Cardiac muscle cell (in vitro differentiated cells and primary cell): ENCODE data around the gene PSRC1. TPM values are rescaled to one million over a fixed set of nuclear protein-coding genes. Genes with fewer than 3 reads are reported as not detected.
"Not testable (repeated sequence)": the region's sequence is repeated elsewhere in the genome, so short reads cannot be mapped to it uniquely, and the experiment has no call there.

ENCODE experiments used
- DNase-seq, 2 donors: peaks; one replicate each; pipeline versions ENCODE4 v3.0.0 to v3.0.0-alpha.2; 2010 to 2017; ENCODE audit warnings: low read depth in 1 of 2, low spot score in 1 of 2
- H3K27ac ChIP-seq: fragments of 200-600 bp; sonication (generic); 2 replicates; pipeline ENCODE4 v1.5.1; 2016
- H3K27me3 ChIP-seq: fragments of 200-600 bp; sonication (generic); 2 replicates; pipeline ENCODE4 v1.6.0; 2016; ENCODE audit warnings: control low read depth
- H3K36me3 ChIP-seq: fragments of 200-600 bp; sonication (generic); 2 replicates; pipeline ENCODE4 v1.5.1; 2016; ENCODE audit warnings: control low read depth
- H3K4me1 ChIP-seq: fragments of 200-600 bp; sonication (generic); 2 replicates; pipeline ENCODE4 v1.8.1; 2017; ENCODE audit warnings: low read depth, mild to moderate bottlenecking, mixed run types
- H3K4me3 ChIP-seq: fragments of 200-600 bp; sonication (generic); 2 replicates; pipeline ENCODE4 v1.5.1; 2016; ENCODE audit warnings: mild to moderate bottlenecking
- H3K9me3 ChIP-seq: fragments of 200-600 bp; sonication (generic); 2 replicates; pipeline ENCODE4 v1.5.1; 2017; ENCODE audit warnings: low read depth, mild to moderate bottlenecking, control low read depth
- CTCF ChIP-seq: IDR thresholded peaks from 2 replicates; pipeline ENCODE4 v1.5.1; 2012; ENCODE audit warnings: low read depth, mild to moderate bottlenecking, low read length
- polyA plus RNA-seq: library from polyadenylated mRNA; unstranded; fragments of >200 nt; fragmentation: Nextera tagmentation; extraction: Ambion mirVana; gene quantifications from 2 replicates; pipeline ENCODE4 v1.2.1, GENCODE V29; 2016
- total RNA-seq: library from RNA; depleted of rRNA; stranded (reverse); fragments of >200 nt; gene quantifications from 2 replicates; pipeline ENCODE4 v1.2.3, GENCODE V29; 2016

Gene PSRC1
- total and polyA plus RNA-seq, 2 experiments from 2014 or later: 13.4 to 41.8 TPM

DNA sequence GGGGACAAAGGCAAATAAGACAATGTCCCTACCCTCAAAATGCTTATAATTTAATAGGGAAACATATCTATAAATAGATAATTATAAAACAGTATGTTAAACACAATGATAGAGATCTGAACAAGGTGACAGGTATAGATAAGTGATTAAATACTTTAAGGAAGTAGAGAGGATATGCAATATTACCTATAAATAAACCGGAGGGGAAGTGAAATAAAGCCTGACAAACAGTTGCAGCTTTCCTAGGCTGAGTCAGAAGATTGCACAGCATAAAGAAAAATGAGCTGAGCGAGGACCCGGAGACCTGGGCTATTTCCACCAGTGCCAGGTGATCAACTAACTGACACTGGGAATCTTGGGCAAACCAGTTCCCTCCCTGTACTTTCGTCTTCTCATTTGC, 11.5 kb upstream of the PSRC1 start:
- H3K4me3 ChIP-seq: no peak overlapping the region

DNA sequence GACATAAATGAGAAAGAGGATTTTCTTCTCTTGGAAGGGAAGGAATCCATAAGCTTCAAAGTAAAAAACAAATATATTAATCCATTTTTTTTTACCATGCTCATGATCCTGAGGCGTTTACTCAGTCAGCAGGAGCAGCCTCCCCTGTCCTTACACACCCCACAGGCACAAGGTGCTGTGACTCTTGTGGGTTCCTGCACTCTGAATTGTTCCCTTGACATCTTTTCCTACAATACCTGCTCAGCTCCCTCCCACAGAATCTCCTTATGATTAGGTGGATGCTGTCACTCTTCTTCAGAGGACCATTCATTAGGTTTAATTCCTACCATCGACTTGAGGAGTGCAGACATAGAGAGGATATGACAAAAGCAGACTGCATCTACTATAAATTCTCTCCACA, 10.1 kb upstream of the PSRC1 start:
- DNase-seq: no peak
- H3K4me3 ChIP-seq: no peak overlapping the region
- no peak for TF ChIP-seq CTCF
- H3K27ac ChIP-seq: no peak overlapping the region
- no peaks in the 10 kb centered on the region for H3K9me3 ChIP-seq
- H3K36me3 ChIP-seq: no peaks in the 10 kb centered on the region
- H3K4me1 ChIP-seq: peaks cover 8% of the 10 kb centered on the region
- peaks cover 4% of the 10 kb centered on the region for H3K27me3 ChIP-seq

More for the DNA sequence above, 11.5 kb upstream of the PSRC1 start:
- Histone ChIP-seq H3K4me1 (peaks cover 19% of the 10 kb centered on the region), H3K27me3 (peaks cover 4% of the 10 kb centered on the region), H3K36me3 (no peaks in the 10 kb centered on the region), H3K9me3 (no peaks in the 10 kb centered on the region), H3K27ac (no peak overlapping the region)
- no peak for TF ChIP-seq CTCF
- no peak for DNase-seq

GRCh38 chr1:109292364-109292763, 9.4 kb upstream of the PSRC1 start:
- H3K4me1 ChIP-seq: peaks cover 8% of the 10 kb centered on the region
- H3K36me3 ChIP-seq: no peaks in the 10 kb centered on the region
- no peak overlapping the region for H3K4me3 ChIP-seq
- no peak for TF ChIP-seq CTCF
- DNase-seq: no peak
- peaks cover 4% of the 10 kb centered on the region for H3K27me3 ChIP-seq
- H3K27ac ChIP-seq: no peak overlapping the region
- H3K9me3 ChIP-seq: no peaks in the 10 kb centered on the region

DNA sequence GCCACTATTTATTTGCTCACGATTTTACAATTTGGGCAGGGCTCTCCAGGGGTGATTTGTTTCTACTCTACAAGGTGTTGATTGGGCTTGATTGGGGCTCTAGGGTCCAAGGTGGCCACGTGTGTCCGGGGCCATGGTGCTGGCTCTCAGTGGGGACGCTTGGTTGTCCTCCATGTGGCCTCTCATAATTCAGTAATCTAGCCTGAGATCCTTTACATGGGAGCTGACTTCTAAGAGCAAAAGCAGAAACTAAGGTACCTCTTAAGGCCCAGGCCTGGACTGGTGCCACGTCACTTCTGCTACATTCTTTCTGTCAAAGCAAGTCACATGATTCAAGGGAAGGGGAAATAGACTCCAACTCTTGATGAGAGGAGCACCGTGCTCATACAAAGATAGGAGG, 8.1 kb upstream of the PSRC1 start:
- H3K27me3 ChIP-seq: peaks cover 4% of the 10 kb centered on the region
- H3K9me3 ChIP-seq: no peaks in the 10 kb centered on the region
- H3K4me3 ChIP-seq: no peak overlapping the region
- H3K27ac ChIP-seq: peak overlapping the region; percentile 2
- no peaks in the 10 kb centered on the region for H3K36me3 ChIP-seq
- H3K4me1 ChIP-seq: peaks cover 8% of the 10 kb centered on the region
- peak in 1 of 2 donors; percentile 74 for DNase-seq
- TF ChIP-seq CTCF: no peak

GRCh38 chr1:109290137-109290536, 7.2 kb upstream of the PSRC1 start:
- Histone ChIP-seq H3K27me3 (peaks cover 3% of the 10 kb centered on the region), H3K9me3 (no peaks in the 10 kb centered on the region), H3K4me1 (peaks cover 8% of the 10 kb centered on the region), H3K27ac (no peak overlapping the region), H3K4me3 (no peak overlapping the region), H3K36me3 (no peaks in the 10 kb centered on the region)
- no peak for DNase-seq
- no peak for TF ChIP-seq CTCF

GRCh38 chr1:109286762-109287161, 3.8 kb upstream of the PSRC1 start:
- H3K9me3 ChIP-seq, H3K27ac ChIP-seq, H3K4me3 ChIP-seq, H3K36me3 ChIP-seq, DNase-seq, H3K27me3 ChIP-seq: not testable (repeated sequence)
- H3K4me1 ChIP-seq: peaks cover 14% of the 10 kb centered on the region
